Measurements from ENCODE around the gene ULK4.
"Not testable (repeated sequence)": the region's sequence is repeated elsewhere in the genome, so short reads cannot be mapped to it uniquely, and the experiment has no call there.

ULK4 gene

DNA sequence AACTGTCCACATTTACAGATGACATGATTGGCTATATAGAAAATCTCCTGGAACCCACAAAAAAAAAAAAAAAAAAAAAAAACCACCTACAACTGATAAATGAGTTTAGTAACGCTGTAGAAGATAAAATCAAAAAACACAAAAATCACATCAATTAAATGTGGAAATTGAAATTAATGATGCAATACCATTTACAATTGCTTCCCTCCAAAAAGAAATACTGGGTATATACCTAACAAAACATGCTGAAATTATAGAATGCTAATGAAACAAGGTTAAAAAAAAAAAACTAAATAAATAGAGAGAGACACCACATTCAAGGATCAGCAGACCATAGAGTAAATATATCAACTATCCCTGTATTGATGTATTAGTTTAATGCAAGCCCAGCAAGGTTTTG lies 215.7 kb downstream of the ULK4 start:
- DNase-seq = no peak

DNA sequence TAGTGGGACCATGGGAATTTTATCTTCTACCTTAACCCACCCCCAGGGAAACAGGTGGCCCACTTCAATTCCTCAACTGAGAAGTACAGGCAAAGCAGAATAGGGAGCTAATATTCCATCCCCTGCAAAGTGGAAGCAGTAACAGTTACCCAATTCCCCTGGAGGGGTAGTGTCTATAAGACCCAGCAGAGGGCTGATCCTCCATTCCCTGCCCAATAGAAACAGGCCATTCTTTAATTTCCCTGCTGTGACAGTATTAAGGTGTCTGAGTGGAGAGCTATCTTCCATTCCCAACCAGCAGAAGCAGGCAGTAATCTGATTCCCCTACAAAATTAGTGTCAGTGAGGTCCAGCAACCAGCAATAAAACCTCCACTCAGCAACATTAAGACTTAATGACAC lies 219.8 kb downstream of the ULK4 start:
- no peak for DNase-seq

DNA sequence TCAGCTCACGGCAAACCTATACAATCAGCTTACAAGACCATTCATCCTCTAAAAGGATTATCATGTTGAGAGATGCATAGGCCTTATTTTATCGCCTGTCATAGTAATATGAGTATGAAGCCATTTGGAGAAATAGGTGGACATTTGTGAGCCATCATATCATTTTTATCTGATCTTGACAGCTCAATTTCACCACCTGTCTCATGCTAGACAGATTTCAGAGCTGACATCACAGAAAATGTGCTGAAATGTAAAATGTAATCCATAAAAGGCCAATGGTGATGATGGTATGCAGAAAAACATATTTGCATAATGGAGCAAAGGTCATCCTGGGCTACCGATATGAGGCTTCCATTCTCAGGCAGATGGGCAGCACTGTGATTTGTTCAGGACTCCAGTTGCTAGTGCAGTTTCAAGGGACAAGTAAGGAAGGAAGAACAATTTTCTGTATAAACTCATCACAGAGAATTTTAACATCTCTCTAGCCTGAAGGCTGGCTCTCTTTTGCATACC lies 221.5 kb downstream of the ULK4 start:
- no peak for DNase-seq

DNA sequence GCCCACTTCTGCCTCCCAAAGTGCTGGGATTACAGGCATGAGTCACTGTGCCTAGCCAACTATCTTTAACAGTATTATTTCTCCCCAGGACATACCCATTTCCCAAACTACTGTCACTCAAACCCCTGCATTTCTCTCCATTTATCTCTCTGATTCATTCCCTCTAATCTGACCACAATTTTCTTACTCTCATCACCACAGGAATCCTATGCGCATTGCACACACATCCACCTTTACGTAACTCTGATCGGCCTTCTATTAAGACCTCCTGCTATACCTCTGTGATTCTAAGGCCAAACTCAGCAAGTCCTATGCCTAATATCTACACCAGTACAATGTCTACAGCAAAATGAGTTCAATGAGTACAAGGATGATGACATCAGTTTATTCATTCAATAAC lies 235.0 kb downstream of the ULK4 start:
- DNase-seq = no peak

DNA sequence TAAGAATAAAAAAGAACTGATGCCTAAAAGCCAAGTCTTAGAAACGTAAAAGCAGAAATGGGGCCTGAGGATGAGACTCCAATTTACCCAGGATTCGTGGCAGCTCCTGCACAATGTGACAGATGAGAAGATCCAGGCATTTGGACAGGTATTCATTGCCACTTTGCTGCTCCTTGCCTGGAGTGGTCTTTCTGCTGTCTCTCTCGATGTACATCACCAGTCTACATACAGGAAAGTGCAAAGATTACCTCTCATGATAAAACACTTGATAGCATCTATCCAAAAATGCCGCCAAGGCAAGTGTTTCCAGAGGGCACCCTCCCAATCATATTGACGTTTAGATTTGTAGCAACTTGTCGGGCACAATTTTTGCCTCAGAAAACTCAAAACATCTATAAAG lies 244.3 kb downstream of the ULK4 start:
- no peak for DNase-seq

DNA sequence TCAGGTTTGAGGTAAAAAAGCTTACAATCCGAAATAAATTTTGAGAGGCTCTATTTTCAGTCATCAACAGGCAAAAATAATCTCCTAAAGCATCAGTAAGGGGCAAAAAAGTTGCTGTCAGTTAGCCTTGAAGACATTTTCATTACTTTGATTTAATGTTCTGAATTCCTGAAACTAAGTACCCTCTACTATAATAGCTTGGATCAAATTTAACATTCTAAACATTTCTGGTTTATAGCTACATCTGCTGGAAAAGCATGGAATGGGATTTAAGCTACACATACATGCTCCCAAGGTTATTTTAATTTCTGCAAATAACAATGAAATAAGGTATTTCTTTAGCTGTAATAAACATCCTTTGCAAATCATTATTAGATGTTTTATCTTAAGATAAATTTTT lies 245.4 kb downstream of the ULK4 start:
- no peak for DNase-seq

DNA sequence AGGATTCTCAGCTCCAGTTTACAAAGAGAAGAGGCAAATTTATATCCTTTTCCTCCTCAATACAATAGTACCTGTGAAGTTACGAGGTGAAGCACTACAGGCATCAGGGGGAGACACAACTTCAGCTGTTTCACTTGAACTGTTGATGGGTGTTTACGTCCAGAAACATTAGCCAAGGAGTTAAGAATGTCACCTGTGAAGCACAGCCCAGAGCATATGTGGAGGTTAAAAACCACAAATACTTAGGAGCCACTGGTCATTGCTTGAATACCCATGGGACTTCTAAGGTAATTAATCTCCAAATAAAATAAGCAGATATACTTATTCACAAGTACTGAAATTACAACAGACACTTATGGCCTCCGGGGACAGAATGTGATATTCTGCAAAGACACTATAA lies 246.5 kb downstream of the ULK4 start:
- no peak for DNase-seq

DNA sequence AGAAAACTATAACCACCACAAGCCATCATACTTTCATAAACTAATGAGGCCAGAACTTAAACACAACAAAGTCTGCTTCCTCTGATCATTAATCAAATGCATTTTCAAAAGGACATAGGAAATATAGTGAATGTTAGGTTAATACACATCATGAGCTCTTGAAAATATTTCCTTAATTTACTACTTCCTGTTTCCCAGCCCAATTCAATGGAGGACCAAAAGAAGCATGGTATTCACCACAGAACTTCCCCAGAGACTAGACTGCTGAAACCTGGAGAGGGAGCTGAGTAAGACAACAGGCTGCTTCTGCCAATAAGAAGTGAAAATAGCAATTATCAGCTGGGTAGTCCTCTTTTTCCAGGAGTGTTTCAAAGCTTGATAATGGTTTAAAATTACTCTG lies 250.3 kb downstream of the ULK4 start:
- DNase-seq = no peak

DNA sequence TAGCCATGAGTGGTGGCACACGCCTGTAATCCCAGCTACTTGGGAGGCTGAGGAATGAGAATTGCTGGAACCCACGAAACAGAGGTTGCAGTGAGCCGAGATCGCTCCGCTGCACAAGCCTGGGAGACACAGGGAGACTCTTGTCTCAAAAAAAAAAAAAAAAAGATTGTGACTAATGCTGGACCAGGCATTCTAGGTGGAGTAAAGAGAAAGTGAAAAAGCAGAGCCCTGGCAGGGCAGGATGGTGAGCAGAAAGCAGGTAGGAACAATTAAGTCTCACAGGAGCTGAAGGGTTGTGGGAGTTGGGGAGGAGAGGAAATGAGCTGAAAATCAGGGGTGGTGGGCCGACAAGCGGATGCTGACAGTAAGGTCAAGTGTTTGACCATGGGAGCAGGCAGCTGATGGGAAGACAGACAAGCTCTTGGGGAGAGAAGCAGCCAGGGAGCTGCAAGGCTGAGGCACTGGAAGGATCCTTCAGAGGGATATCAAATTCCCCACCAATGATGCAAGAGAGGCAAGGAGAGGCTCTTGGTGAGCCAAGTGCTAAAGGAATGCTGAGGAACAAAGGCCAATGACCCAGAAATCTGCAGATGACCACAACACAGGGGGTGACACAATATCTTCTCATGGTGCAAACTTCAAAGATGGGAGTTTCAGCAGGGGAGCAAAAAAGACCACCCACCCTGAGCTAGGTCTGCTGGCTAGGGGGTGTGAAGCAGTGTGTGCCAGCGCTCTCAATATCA lies 251.1 kb downstream of the ULK4 start:
- no peak for DNase-seq

DNA sequence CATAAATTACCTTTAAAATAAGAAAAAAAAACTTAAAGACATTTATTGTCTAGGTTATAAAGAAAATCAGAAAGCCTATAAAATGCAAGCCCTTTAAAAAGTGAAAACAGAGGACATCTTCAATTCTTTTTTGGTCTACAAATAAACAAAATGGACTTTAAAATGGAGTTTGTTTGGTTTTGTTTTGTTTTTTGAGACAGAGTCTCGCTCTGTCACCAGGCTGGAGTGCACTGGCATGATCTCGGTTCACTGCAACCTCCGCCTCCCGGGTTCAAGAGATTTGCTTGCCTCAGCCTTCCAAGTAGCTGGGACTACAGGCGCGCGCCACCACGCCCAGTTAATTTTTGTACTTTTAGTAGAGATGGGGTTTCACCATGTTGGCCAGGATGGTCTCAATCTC lies 252.7 kb downstream of the ULK4 start:
- not testable (repeated sequence) for DNase-seq

DNA sequence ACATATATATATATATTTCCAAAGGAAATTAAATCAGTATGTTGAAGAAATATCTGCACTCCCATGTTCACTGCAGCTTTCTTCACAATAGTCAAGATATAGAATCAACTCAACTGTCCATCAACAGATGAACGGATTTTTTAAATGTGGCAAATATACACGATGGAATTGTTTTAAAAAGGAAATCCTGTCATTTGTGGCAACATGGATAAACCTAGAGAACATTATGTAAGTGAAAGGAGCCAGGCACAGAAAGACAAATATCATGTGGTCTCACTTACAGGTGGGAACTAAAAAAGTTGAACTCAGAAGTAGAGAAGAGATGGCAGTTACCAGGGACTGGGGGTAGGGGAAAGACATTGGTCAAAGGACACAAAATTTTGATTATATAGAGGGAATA lies 253.7 kb downstream of the ULK4 start:
- DNase-seq = no peak

DNA sequence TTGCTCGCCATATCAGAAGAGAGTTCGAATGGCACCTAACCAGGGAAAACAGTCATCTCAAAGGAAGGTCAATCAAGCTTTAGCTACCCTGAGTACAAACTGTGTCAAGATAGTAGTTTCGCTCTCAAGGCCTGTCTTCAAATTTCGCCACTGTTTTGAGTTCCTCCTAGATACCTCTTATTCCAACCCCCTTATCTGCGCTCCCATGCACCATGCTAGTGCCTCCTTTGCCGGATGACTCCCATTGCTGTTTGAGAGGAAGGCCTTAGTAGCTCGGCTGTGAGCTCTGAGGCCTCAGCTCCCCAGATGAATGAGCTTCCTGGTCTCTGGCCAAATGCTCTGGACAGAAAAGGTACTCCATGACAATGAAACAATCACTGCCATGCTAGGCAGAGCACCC lies 256.0 kb downstream of the ULK4 start:
- DNase-seq = no peak

DNA sequence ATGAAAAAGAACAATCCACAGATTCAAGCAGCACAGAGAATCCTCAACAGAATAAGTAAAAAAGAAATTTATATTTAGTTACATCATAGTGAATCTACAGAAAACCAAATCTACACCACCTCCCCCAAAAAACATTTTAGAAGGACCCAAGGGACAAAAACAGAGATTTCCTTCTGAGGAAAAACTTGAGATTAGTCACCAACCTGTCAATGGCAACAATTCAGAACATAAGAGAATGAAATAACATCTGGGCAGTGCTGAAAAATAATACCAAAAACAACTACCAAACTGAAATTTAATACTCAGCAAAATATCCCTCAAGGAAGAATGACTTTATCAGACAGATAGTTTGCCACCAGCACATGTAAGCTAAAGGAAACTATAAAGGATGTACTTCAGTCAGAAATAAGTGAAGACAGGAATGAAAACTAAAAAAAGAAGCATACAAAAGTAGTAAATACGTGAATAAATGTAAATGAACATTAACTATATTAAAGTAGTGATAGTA lies 260.7 kb downstream of the ULK4 start:
- no peak for DNase-seq

DNA sequence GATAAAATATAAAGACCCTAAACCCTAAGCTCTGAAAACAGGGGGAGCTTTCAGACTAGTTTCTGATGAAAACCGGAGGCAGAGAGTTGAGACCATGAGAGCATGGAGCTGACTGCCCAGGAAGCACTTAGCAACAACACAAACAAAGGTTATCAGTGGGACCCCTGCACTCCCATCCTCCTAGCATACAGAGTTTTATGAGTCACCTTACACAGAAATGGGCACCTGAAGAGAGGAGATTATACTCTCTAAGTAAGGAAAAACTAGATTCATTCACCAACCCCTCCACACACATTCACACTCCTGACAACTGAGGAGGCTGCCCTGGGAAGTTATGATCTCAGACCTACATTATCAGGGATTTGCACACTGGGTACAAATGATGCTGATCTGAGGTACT lies 261.7 kb downstream of the ULK4 start:
- DNase-seq = no peak

DNA sequence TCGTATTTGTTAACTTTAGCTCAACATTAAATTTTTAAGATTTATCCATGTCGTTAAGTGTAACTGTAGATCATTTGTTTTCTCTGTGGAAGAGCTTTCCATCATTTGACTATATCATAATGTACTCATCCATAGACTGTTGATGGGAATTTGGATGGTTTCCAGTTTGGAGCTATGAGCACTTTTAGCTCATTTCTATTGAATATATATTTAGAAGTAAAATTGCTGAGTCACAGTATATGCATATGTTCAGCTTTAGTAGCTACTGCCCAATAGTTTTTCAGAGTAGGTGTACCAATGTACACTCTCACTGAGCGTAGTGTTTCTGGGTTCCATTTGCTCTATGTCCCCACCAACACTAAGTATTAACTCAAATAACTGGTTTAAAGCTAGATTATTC lies 263.0 kb downstream of the ULK4 start:
- DNase-seq = no peak

DNA sequence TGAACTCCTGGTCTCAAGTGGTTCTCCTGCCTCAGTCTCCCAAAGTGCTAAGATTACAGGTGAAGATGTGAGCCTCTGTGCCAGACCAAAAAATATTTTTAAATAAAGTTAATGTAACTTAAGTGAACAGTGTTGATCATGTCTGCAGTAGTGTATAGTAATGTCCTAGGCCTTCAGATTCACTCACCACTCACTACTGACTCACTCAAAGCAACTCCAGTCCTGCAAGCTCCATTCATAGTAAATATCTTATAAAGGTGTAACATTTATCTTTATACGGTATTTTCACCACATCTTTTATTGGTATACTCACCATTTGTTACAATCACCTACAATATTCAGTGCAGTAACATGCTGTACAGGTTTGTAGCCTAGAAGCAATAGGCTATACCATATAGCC lies 264.2 kb downstream of the ULK4 start:
- no peak for DNase-seq

DNA sequence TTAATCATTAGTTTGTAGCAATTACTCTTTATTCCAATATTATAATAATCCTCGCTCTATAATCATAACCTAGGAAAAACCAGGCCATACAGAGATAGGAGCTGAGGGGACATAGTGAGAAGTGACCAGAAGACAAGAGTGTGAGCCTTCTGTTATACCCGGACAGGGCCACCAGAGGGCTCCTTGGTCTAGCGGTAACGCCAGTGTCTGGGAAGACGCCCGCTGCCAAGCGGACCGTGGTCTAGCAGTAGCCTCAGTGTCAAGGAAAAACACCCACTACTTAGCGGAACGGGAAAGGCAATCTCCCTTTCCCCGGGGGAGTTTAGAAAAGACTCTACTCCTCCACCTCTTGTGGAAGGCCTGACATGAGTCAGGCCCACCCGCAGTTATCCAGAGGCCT lies 266.1 kb downstream of the ULK4 start:
- peak in 1 of 2 donors; percentile 3 for DNase-seq

DNA sequence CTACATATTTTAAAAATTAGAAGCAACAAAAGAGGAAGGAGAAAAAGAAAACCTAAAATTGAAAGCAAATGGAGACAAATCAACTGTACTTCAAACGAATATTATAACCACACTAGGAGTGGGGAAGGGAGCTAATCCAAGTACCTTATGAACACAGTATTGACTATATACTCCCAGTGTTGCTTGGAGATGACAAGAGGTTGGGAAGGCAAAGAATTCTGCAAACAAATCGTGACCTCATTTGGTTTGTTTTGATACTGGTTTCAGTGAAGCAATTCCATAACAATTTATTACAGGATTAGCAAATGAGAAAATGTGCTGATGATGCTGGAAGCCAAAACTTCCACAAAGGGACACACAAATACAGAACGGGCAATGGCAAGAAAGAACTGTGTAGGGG lies 268.1 kb downstream of the ULK4 start:
- DNase-seq = no peak

DNA sequence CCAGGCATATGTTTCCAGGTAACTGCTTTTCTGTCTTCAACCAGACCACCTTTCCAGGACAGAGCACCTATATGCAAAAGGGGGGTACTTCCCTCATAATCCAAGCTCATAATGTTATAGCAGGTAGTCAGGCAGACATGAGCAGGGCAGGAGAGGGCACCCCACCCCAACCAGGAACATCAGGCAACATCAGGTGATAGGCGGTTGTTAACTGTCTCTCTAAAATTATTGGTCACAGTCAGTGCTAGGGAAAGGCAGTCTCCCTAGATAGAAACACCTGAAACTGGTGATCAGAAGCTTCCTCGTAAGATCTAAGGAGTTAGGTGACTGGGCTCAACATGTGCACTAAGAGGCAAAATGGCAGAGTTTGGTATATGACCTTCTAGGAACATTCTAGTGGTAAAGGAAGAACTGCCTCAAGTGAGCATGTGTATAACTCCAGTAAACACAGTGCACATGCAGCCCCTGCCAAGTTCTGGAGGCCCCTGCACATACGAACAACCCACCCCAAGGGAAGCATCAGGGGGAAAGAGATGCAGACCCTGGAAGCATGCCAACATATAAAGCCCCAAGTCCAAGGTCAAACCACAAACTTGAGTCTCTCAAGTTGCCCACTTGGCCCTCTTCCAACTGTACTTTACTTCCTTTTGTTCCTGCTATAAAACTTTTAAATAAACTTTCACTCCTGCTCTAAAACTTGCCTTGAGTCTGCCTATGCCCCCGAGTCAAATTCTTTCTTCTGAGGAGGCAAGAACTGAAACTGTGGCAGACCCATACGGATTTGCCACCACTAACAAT lies 270.9 kb downstream of the ULK4 start:
- no peak for DNase-seq

DNA sequence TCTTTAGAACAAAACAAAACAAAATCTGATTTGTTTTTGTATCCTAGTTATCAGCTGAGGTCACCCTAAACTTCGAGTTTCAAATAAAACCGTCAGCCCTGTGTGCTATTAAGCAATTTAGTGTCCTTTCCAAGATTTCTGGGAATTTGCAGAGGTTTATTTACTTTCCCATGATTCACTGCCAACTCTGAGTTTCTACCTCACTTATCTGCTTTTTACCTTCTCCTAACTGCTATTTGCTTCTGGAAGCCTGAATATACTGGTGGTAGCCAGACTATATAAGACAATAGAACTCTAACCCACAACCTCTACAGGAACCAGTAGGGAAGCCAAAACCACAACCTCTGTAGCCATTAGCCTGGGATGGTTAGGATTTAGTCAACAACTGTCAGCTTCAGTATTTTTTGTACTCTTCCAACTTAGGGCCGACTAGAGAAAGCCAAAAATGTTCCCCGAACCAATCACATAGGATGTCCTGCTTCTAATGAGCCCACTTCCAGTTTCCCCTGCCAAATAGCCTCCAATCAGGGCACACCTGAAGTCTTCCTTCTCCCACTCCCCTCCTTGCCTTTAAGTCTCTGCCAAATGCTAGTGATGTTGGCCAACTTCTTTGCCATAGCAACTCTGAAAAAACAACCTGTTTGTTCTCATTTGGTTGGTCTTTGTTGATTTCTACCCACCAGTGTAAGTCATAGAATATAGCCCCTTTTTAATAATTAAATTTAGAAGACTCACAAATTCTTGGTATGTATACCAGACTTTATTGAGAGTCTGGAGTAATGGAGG lies 273.1 kb downstream of the ULK4 start:
- no peak for DNase-seq

DNA sequence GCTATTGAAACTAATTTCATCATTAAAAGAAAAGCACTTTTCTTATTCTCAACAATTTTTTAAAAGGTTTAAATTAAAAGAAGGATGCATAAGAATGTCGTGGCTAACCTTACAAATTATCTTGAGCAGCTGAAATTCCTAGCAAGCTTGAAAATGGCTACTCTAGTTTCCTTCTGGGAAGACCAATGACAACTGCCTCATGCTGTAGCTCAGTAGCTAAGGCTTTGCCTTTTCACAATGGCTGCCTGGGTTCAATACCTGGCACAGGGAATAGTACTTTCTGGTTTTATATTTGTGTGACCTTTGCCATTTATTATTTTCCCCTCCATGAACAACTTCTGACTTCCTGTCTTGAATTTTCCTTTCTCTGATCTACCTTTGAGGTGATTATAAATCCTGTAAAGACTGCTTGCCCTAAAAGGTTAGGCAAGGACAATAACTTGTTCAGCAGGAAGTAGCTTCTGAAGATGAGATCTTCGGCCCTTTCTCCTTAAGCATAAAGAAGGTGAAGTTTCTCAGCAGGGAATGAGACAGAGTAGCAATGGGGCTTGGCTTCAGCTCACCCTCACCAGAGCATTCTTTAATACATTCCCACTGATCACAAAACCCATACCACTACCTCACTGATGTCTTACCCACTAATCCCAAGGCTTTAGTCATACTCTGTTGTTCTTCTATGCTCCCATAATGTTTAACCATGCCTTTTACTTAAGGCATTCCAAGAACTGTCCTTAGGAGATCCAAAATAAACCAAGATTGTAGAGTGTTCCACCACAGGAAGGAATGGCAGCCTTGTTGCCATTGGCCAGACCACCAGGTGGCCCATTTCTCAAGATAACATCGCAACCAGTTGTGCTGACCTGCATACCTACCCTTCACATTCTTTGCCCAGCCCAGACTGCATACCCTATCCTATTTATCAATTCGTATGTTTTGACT lies 276.8 kb downstream of the ULK4 start:
- DNase-seq = no peak

DNA sequence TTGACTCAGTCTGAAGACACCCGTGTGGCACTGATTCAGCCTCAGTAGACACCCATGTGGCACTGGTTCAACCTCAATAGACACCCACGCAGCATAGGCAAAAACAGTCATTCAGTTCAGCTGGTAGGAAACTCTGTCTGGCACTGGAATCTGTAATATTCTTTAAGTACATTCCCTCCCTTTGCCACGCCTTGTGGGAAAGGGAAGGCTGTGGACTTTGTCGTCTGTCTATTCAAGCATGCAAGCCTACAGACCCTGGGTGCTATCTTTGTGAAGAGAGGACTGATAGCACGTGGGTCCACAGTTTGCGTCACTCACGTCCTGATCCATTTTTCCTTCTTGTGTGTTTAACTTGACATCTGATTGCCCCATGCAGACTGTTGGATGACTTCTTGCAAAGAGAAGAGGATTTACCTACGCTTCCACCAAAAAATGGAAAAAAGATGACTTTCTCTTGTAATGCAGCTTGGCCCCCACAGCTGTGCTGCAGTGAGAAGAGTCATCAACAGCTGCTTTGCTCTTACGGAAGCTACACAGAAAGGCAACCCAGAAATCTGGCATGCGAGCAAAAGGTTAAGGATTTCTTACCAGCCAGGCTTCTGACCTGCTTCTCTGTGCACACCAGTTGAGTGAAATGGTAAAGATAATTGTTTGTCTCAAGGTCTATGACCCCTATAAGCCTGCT lies 278.1 kb downstream of the ULK4 start:
- no peak for DNase-seq
